ENCODE measurements around the gene ASIC4. TPM values are rescaled to one million over a fixed set of nuclear protein-coding genes. Genes with fewer than 3 reads are reported as not detected.

The ASIC4 gene
- total RNA-seq, 1 experiment from 2014 or later = 0.21 TPM

- no peaks in the 10 kb centered on the region for H3K9me3 ChIP-seq (ENCODE audit: control insufficient read depth, insufficient read depth, low read depth, low read length)
- H3K27ac ChIP-seq (ENCODE audit: low read length) = no peak overlapping the region
- intact Hi-C loops (cut with micrococcal nuclease; ENCODE audit: unreplicated experiment) = loop anchor here (5.0 kb wide), 1 partner anchor 50 kb away; no protein-coding TSS in a partner anchor
- BruUV-seq (replicated peaks) = no TSS peak
- ATAC-seq (no peak), DNase-seq (ENCODE audit: low read depth, low spot score) (no peak)
- peaks cover 5% of the 10 kb centered on the region; the same call in 1 of the 2 replicates for H3K27me3 ChIP-seq (ENCODE audit: control insufficient read depth, insufficient read depth, low read length)
- TF ChIP-seq CTCF (IDR thresholded peaks at IDR 0.05) (no peak), POLR2AphosphoS5 (IDR thresholded peaks at IDR 0.05; ENCODE audit: low read depth, low read length) (no peak), SIN3A (IDR thresholded peaks at IDR 0.05; ENCODE audit: borderline replicate concordance, insufficient read depth, low read depth, low read length) (no peak), TCF7L2 (IDR thresholded peaks at IDR 0.05; ENCODE audit: low read depth, low read length) (no peak)
- TF ChIP-seq, protein P1, sequence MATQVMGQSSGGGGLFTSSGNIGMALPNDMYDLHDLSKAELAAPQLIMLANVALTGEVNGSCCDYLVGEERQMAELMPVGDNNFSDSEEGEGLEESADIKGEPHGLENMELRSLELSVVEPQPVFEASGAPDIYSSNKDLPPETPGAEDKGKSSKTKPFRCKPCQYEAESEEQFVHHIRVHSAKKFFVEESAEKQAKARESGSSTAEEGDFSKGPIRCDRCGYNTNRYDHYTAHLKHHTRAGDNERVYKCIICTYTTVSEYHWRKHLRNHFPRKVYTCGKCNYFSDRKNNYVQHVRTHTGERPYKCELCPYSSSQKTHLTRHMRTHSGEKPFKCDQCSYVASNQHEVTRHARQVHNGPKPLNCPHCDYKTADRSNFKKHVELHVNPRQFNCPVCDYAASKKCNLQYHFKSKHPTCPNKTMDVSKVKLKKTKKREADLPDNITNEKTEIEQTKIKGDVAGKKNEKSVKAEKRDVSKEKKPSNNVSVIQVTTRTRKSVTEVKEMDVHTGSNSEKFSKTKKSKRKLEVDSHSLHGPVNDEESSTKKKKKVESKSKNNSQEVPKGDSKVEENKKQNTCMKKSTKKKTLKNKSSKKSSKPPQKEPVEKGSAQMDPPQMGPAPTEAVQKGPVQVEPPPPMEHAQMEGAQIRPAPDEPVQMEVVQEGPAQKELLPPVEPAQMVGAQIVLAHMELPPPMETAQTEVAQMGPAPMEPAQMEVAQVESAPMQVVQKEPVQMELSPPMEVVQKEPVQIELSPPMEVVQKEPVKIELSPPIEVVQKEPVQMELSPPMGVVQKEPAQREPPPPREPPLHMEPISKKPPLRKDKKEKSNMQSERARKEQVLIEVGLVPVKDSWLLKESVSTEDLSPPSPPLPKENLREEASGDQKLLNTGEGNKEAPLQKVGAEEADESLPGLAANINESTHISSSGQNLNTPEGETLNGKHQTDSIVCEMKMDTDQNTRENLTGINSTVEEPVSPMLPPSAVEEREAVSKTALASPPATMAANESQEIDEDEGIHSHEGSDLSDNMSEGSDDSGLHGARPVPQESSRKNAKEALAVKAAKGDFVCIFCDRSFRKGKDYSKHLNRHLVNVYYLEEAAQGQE (IDR thresholded peaks at IDR 0.05; ENCODE audit: insufficient read depth in 1 of 2, low read depth in 2 of 2, low read length in 1 of 2) = no peak
- no peak overlapping the region for H3K4me3 ChIP-seq (ENCODE audit: low read depth in 2 of 2, low read length in 2 of 2)
- no peaks in the 10 kb centered on the region for H3K36me3 ChIP-seq (ENCODE audit: control insufficient read depth, insufficient read depth, low read length)
- in situ Hi-C loops (cut with HindIII; ENCODE audit: low pct_unique_long_range_greater_than_20kb, low sequenced_read_pairs) = no loop called here
- CTCF ChIA-PET = interaction anchor here (0.6 to 1.3 kb wide), 3 partner anchors 16 to 52 kb away, joined by 3 to 4 read pairs (median 3); no protein-coding TSS in a partner anchor
- H3K4me1 ChIP-seq (ENCODE audit: control insufficient read depth, insufficient read depth, low read length) = no peaks in the 10 kb centered on the region
- POLR2A ChIA-PET = no interaction called here
These were observed 13.2 kb downstream of the ASIC4 start for GRCh38 chr2:219527472-219527871.

DNA sequence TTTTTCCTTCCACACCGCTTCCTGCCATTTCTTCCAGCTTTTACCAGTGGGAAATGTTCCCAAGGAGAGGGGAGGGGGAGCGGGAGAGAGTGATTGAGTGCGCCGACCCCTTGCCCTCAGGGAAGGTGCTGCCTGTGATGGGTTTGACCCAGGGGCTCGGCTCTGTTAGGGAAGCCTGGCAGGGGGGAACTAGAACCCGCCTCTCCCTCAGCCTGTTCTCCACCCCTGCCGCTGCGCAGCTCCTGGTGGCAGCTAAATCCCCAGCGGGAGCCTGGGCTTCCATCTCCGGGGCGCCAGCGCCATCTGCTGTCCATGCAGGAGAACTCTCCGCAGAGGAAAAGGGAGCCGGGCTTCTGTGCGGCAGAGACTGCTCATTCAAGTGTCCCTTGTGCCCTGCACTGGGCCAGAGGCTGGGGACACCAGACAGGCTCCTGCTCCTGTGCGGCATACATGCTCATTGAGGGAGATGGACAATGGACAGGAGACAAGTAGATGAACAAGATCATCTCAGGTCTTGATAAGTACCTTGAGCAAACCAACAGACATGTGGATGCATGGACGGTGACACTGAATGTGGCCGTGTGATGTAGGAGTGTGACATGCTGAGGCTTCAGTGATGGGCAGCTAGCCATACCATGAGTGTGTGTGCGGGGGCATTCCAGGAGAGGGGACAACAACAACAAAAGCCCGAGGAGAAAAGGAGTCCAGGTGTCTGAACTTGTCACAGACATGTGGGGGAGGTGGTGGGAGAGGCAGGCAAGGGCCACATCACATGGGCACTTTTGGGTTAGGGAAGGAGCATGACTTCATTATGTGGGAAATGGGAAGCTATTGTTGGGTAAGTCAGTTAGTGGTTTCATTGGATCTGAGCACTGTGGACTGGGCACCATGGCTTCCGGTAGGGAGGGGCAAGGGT is 16.0 kb downstream of the ASIC4 start:
- Histone ChIP-seq H3K27me3 (ENCODE audit: control insufficient read depth, insufficient read depth, low read length) (peaks cover 5% of the 10 kb centered on the region; the same call in 1 of the 2 replicates), H3K4me3 (ENCODE audit: low read depth in 2 of 2, low read length in 2 of 2) (peak overlapping the region; percentile 7 to 36; a peak in 3 of 4 replicates), H3K36me3 (ENCODE audit: control insufficient read depth, insufficient read depth, low read length) (no peaks in the 10 kb centered on the region), H3K27ac (ENCODE audit: low read length) (no peak overlapping the region), H3K9me3 (ENCODE audit: control insufficient read depth, insufficient read depth, low read depth, low read length) (no peaks in the 10 kb centered on the region), H3K4me1 (ENCODE audit: control insufficient read depth, insufficient read depth, low read length) (no peaks in the 10 kb centered on the region)
- intact Hi-C loops (cut with micrococcal nuclease; ENCODE audit: unreplicated experiment) (loop anchor here (1.0 kb wide), 1 partner anchor 127 kb away; no protein-coding TSS in a partner anchor), in situ Hi-C loops (cut with HindIII; ENCODE audit: low pct_unique_long_range_greater_than_20kb, low sequenced_read_pairs) (no loop called here)
- no TSS peak for BruUV-seq (replicated peaks)
- ChIA-PET CTCF (interaction anchor here (0.5 to 2.9 kb wide), 23 partner anchors 8 to 374 kb away, joined by 3 to 36 read pairs (median 4); partner anchors contain the start of gene GMPPA), POLR2A (interaction anchor here (0.6 kb wide), 1 partner anchor 142 kb away, joined by 5 read pairs; no protein-coding TSS in a partner anchor)
- peak; percentile 62 for DNase-seq (ENCODE audit: low read depth, low spot score)
- ATAC-seq = peak; percentile 94
- TF ChIP-seq CTCF (IDR thresholded peaks at IDR 0.05) = peak; percentile 95
- no peak for TF ChIP-seq TCF7L2 (IDR thresholded peaks at IDR 0.05; ENCODE audit: low read depth, low read length)
- TF ChIP-seq, protein P1 (IDR thresholded peaks at IDR 0.05; ENCODE audit: insufficient read depth in 1 of 2, low read depth in 2 of 2, low read length in 1 of 2) = 0 out of 4 replicates have a peak, but pooled peaks of 1 of the 2 experiments have one; percentile 46
